Tibial nerve (tissue), 4 donors: ENCODE results near the gene TTC17. TPM values are rescaled to one million over a fixed set of nuclear protein-coding genes. Genes with fewer than 3 reads are reported as not detected.

ENCODE experiments used
- DNase-seq, 2 donors: peaks; one replicate each; pipeline ENCODE4 v3.0.0-alpha.2; 2019; ENCODE audit warnings: low spot score in 2 of 2
- H3K27ac ChIP-seq, 4 donors: fragments of 200-600 bp; sonication (generic) in 3 of 4; one replicate each; pipeline ENCODE4 v1.5.1; 2017 to 2019; ENCODE audit warnings: mild to moderate bottlenecking in 1 of 4
- H3K27me3 ChIP-seq, 2 donors: fragments of 200-600 bp; sonication (generic) in 1 of 2; one replicate each; pipeline versions ENCODE4 v1.5.1 to v1.6.0; 2017 to 2019
- H3K36me3 ChIP-seq, 3 donors: fragments of 200-600 bp; sonication (generic); one replicate each; pipeline ENCODE4 v1.5.1; 2018 to 2019
- H3K4me1 ChIP-seq, 4 donors: fragments of 200-600 bp; sonication (generic) in 3 of 4; one replicate each; pipeline ENCODE4 v1.5.1; 2017 to 2019
- H3K4me3 ChIP-seq, 4 donors: fragments of 200-600 bp; sonication (generic) in 3 of 4; one replicate each; pipeline ENCODE4 v1.5.1; 2017 to 2019; ENCODE audit warnings: mild to moderate bottlenecking in 1 of 4, moderate library complexity in 1 of 4
- H3K9me3 ChIP-seq, 4 donors: fragments of 200-600 bp; sonication (generic) in 3 of 4; one replicate each; pipeline ENCODE4 v1.5.1; 2017 to 2019
- CTCF ChIP-seq, 5 experiments: fragments of 200-600 bp in 3 of 5; fragments of 450-650 bp in 2 of 5; sonication (generic) in 3 of 5; IDR thresholded peaks; one replicate each; pipeline ENCODE4 v1.5.1; 2016 to 2019; ENCODE audit warnings: antibody characterized with exemption in 5 of 5, mild to moderate bottlenecking in 3 of 5, moderate library complexity in 2 of 5
- EP300 ChIP-seq, 2 donors: sonication (generic); formaldehyde crosslinking; IDR thresholded peaks; one replicate each; pipeline ENCODE4 v1.6.1; 2017; ENCODE audit warnings: antibody characterized with exemption in 2 of 2, mild to moderate bottlenecking in 1 of 2
- POLR2A ChIP-seq, 2 donors: fragments of 450-650 bp; IDR thresholded peaks; one replicate each; pipeline ENCODE4 v1.6.1; 2017; ENCODE audit warnings: antibody characterized with exemption in 2 of 2, mild to moderate bottlenecking in 2 of 2, moderate library complexity in 2 of 2
- WGBS, 2 donors: methylation state at CpG; one replicate each; pipeline ENCODE4 v1.1.5; 2018; 5-methylcytosine and 5-hydroxymethylcytosine counted together
- total RNA-seq, 4 donors: library from RNA; depleted of rRNA; stranded (reverse); fragments of >200 nt; gene quantifications; one replicate each; pipeline ENCODE4 v1.1.0, GENCODE V29; 2016

Gene TTC17
- total RNA-seq, 4 donors from 2014 or later: 117 to 128 (median 123) TPM

DNA sequence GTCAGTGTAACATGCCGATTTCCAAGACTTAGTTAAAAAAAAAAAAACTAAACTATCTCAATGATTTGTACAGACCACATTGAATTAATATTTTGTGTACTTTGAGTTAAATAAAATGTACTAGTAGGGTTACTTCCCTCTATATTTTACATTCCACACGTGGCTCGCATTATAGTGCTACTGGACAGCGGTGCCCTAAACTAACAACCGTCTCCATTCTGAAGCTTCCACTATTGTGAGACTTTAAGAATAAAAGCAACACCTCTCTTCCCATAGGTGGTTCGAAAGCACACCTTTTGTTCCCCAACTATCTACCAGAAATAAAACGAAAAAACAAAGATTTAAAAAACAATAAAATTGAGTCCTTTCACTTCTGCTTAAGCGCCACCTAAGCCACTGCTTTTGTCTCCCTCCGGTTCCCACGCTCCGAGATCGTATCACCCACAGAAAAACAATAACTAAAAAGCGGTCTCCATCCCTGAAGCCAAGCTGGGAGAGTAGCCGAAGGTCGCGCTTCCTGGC lies 380 bp upstream of the TTC17 start:
- WGBS, 2 donors: 3 to 4% methylated on average over 16 of the region's 16 CpGs
- peaks cover 0 to 6% (median 0%) of the 10 kb centered on the region in 3 donors for H3K36me3 ChIP-seq
- DNase-seq: no peak
- TF ChIP-seq CTCF (IDR thresholded peaks at IDR 0.05): no peak
- TF ChIP-seq POLR2A (IDR thresholded peaks at IDR 0.05): no peak
- TF ChIP-seq EP300 (IDR thresholded peaks at IDR 0.05): no peak
- H3K27me3 ChIP-seq: no peaks in the 10 kb centered on the region
- H3K4me3 ChIP-seq: peak overlapping the region; percentile 77 to 98 (median 94)
- peak overlapping the region; percentile 72 to 95 (median 90) for H3K27ac ChIP-seq
- H3K4me1 ChIP-seq: peaks cover 0 to 35% (median 13%) of the 10 kb centered on the region in 4 donors
- no peaks in the 10 kb centered on the region for H3K9me3 ChIP-seq

- H3K27ac ChIP-seq: peak overlapping the region; percentile 72 to 95 (median 90)
- no peak for TF ChIP-seq POLR2A (IDR thresholded peaks at IDR 0.05)
- TF ChIP-seq EP300 (IDR thresholded peaks at IDR 0.05): no peak
- no peak for TF ChIP-seq CTCF (IDR thresholded peaks at IDR 0.05)
- 0% methylated on average over 14 of the region's 14 CpGs for WGBS, 2 donors
- no peaks in the 10 kb centered on the region for H3K9me3 ChIP-seq
- peak overlapping the region; percentile 77 to 98 (median 94) for H3K4me3 ChIP-seq
- no peaks in the 10 kb centered on the region for H3K27me3 ChIP-seq
- peak in 1 of 2 donors; percentile 5 for DNase-seq
- peaks cover 0 to 10% (median 0%) of the 10 kb centered on the region in 3 donors for H3K36me3 ChIP-seq
- peaks cover 0 to 35% (median 13%) of the 10 kb centered on the region in 4 donors for H3K4me1 ChIP-seq
Measured at GRCh38 chr11:43359422-43359818, 700 bp downstream of the TTC17 start.

DNA sequence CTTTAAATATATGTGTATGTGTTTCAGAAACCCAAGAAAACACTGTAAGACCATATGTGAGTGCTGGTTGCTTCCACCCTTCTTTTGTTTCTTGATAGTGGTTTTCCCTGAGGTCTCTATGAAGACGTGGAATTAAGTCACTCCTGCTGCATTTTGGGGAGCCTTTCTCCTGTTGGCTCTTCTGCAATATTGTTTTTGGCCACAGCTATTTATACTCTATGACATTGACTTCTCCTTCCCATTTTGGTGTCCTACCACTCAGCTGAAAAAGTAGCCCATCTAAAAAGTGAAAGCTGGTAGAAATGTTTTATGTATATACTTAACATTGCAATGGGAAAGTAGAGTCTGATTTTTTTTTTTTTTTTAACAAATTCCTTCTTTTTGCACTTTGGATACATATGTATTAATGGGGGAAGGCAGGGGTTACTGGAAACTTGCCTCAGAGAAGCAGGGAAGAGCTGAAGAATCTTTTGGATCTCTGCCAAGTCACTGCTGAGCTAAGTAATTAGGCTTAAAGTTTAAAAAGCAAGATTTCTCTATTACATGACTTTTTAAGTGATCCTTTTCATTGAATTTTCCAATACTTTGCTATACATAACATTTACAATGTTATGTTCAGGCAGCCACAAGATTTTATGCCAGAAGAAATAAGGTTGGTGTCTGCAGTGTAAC lies 1.8 kb downstream of the TTC17 start:
- no peak for TF ChIP-seq POLR2A (IDR thresholded peaks at IDR 0.05)
- no peak for TF ChIP-seq CTCF (IDR thresholded peaks at IDR 0.05)
- TF ChIP-seq EP300 (IDR thresholded peaks at IDR 0.05): no peak
- WGBS, 2 donors: 14 to 32% methylated on average over 1 of the region's 1 CpG
- no peaks in the 10 kb centered on the region for H3K27me3 ChIP-seq
- H3K27ac ChIP-seq: no peak overlapping the region
- H3K4me1 ChIP-seq: peaks cover 0 to 35% (median 13%) of the 10 kb centered on the region in 4 donors
- H3K9me3 ChIP-seq: no peaks in the 10 kb centered on the region
- H3K4me3 ChIP-seq: peak overlapping the region in 1 of 4 donors; percentile 77
- peaks cover 0 to 21% (median 0%) of the 10 kb centered on the region in 3 donors for H3K36me3 ChIP-seq
- no peak for DNase-seq

GRCh38 chr11:43366677-43367076 lies 8.0 kb downstream of the TTC17 start:
- WGBS, 2 donors: 79 to 85% methylated on average over 5 of the region's 5 CpGs
- Histone ChIP-seq H3K27ac (no peak overlapping the region), H3K36me3 (peaks cover 0 to 42% (median 0%) of the 10 kb centered on the region in 3 donors), H3K4me3 (no peak overlapping the region), H3K27me3 (no peaks in the 10 kb centered on the region), H3K9me3 (no peaks in the 10 kb centered on the region), H3K4me1 (peaks cover 0 to 13% (median 0%) of the 10 kb centered on the region in 4 donors)
- no peak for DNase-seq
- TF ChIP-seq EP300 (IDR thresholded peaks at IDR 0.05) (no peak), POLR2A (IDR thresholded peaks at IDR 0.05) (no peak), CTCF (IDR thresholded peaks at IDR 0.05) (no peak)
